Measurements from ENCODE around the gene OPCML. TPM values are rescaled to one million over a fixed set of nuclear protein-coding genes. Genes with fewer than 3 reads are reported as not detected.

OPCML gene
- total RNA-seq, 1 experiment from 2014 or later, result not detected

- Histone ChIP-seq H3K79me2 (ENCODE audit: low read length) (no peaks in the 10 kb centered on the region), H3F3A (ENCODE audit: low read length, unreplicated experiment) (no peaks in the 10 kb centered on the region), H3K4me3 (ENCODE audit: low read length) (no peak overlapping the region), H3K9me3 (ENCODE audit: low read length) (peaks cover 26% of the 10 kb centered on the region; the same call in 1 of the 2 replicates), H4K20me1 (ENCODE audit: low read length) (no peaks in the 10 kb centered on the region), H3K36me3 (ENCODE audit: low read depth, low read length) (no peaks in the 10 kb centered on the region), H3K9me2 (replicated peaks; ENCODE audit: low read length) (no peaks in the 10 kb centered on the region), H3K27ac (ENCODE audit: low read length) (no peak overlapping the region), H3K4me2 (ENCODE audit: low read length) (no peak overlapping the region), H2AFZ (ENCODE audit: low read length) (no peak overlapping the region), H3K27me3 (ENCODE audit: low read length) (peaks cover 6% of the 10 kb centered on the region; the same call in 1 of the 2 replicates), H3K4me1 (ENCODE audit: insufficient read depth, low read length) (no peaks in the 10 kb centered on the region), H3K9ac (ENCODE audit: low read length) (no peak overlapping the region)
- no peak for TF ChIP-seq EZH2 (IDR thresholded peaks at IDR 0.05; ENCODE audit: low read length, unreplicated experiment)
- DNase-seq, result no peak
- ChIA-PET CTCF (no interaction called here), POLR2A (ENCODE audit: unreplicated experiment) (no interaction called here)
- no peak for ATAC-seq
- no TSS peak for BruUV-seq (replicated peaks)
- intact Hi-C loops (cut with micrococcal nuclease), result no loop called here
Observed at GRCh38 chr11:132788816-132789325, 743.4 kb downstream of the OPCML start.

- BruUV-seq (replicated peaks), result no TSS peak
- no peak overlapping the region for H3K27ac ChIP-seq (ENCODE audit: low read length)
- no peak overlapping the region for H3K9ac ChIP-seq (ENCODE audit: low read length)
- no peaks in the 10 kb centered on the region for H3K36me3 ChIP-seq (ENCODE audit: low read depth, low read length)
- ChIA-PET POLR2A (ENCODE audit: unreplicated experiment) (no interaction called here), CTCF (no interaction called here)
- no peaks in the 10 kb centered on the region for H3K79me2 ChIP-seq (ENCODE audit: low read length)
- DNase-seq (no peak), ATAC-seq (no peak)
- intact Hi-C loops (cut with micrococcal nuclease), result no loop called here
- no peaks in the 10 kb centered on the region for H3K27me3 ChIP-seq (ENCODE audit: low read length)
- TF ChIP-seq EZH2phosphoT487 (IDR thresholded peaks at IDR 0.05; ENCODE audit: borderline replicate concordance, low read length) (no peak), CTCF (conservative IDR thresholded peaks at IDR 0.05; ENCODE audit: low read depth, low read length) (no peak), EZH2 (IDR thresholded peaks at IDR 0.05; ENCODE audit: low read length, unreplicated experiment) (no peak)
- peaks cover 26% of the 10 kb centered on the region; the same call in 1 of the 2 replicates for H3K9me3 ChIP-seq (ENCODE audit: low read length)
- no peak overlapping the region for H2AFZ ChIP-seq (ENCODE audit: low read length)
- H3K9me2 ChIP-seq (replicated peaks; ENCODE audit: low read length), result no peaks in the 10 kb centered on the region
- H3K4me3 ChIP-seq (ENCODE audit: low read length), result no peak overlapping the region
- no peaks in the 10 kb centered on the region for H4K20me1 ChIP-seq (ENCODE audit: low read length)
- H3K4me2 ChIP-seq (ENCODE audit: low read length), result no peak overlapping the region
- H3K4me1 ChIP-seq (ENCODE audit: insufficient read depth, low read length), result no peaks in the 10 kb centered on the region
- H3F3A ChIP-seq (ENCODE audit: low read length, unreplicated experiment), result no peaks in the 10 kb centered on the region
Observed at GRCh38 chr11:132785878-132786277, 746.4 kb downstream of the OPCML start.

- Histone ChIP-seq H3K9me3 (ENCODE audit: low read length) (peaks cover 21% of the 10 kb centered on the region; the same call in 1 of the 2 replicates), H3K27me3 (ENCODE audit: low read length) (no peaks in the 10 kb centered on the region), H3F3A (ENCODE audit: low read length, unreplicated experiment) (no peaks in the 10 kb centered on the region), H4K20me1 (ENCODE audit: low read length) (no peaks in the 10 kb centered on the region), H3K9ac (ENCODE audit: low read length) (no peak overlapping the region), H3K4me1 (ENCODE audit: insufficient read depth, low read length) (no peaks in the 10 kb centered on the region), H3K9me2 (replicated peaks; ENCODE audit: low read length) (no peaks in the 10 kb centered on the region), H3K79me2 (ENCODE audit: low read length) (no peaks in the 10 kb centered on the region), H3K4me3 (ENCODE audit: low read length) (no peak overlapping the region), H2AFZ (ENCODE audit: low read length) (no peak overlapping the region), H3K36me3 (ENCODE audit: low read depth, low read length) (no peaks in the 10 kb centered on the region), H3K4me2 (ENCODE audit: low read length) (no peak overlapping the region), H3K27ac (ENCODE audit: low read length) (no peak overlapping the region)
- intact Hi-C loops (cut with micrococcal nuclease), result no loop called here
- ATAC-seq, result no peak
- peak; percentile 4 for DNase-seq
- CTCF ChIA-PET, result no interaction called here
- no TSS peak for BruUV-seq (replicated peaks)
- TF ChIP-seq CTCF (conservative IDR thresholded peaks at IDR 0.05; ENCODE audit: low read depth, low read length), result no peak
- TF ChIP-seq EZH2 (IDR thresholded peaks at IDR 0.05; ENCODE audit: low read length, unreplicated experiment), result no peak
- no peak for TF ChIP-seq EZH2phosphoT487 (IDR thresholded peaks at IDR 0.05; ENCODE audit: borderline replicate concordance, low read length)
- POLR2A ChIA-PET (ENCODE audit: unreplicated experiment), result no interaction called here
Observed at GRCh38 chr11:132784441-132784840, 747.9 kb downstream of the OPCML start.

Data from PC-3 (cell line).